ENCODE data around the gene PRPF6. TPM values are rescaled to one million over a fixed set of nuclear protein-coding genes. Genes with fewer than 3 reads are reported as not detected.

The PRPF6 gene
- total RNA-seq, 2 donors from 2014 or later, result 42.3 to 52.1 TPM

DNA sequence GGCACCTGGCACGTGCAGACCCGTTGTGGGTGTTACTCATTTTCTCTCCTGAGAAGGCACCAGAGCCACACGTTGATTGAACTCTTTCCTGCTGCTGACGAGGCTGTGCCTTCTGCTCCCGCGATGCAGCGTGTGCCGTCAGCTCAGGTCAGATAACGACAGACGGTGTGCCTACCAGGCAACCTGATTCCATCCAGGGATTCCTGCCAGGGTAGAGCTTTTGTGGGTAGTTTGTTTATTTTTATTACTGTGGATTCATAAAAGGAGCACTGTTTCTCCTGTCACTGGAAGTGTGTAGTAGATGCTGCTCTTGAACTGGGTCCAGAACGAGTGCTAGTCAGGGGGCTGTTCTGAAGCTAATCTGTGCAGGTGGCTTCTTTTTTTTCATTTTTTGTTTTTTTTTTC lies 20.7 kb downstream of the PRPF6 start:
- no peak for TF ChIP-seq POLR2A (IDR thresholded peaks at IDR 0.05)
- TF ChIP-seq, protein P1, sequence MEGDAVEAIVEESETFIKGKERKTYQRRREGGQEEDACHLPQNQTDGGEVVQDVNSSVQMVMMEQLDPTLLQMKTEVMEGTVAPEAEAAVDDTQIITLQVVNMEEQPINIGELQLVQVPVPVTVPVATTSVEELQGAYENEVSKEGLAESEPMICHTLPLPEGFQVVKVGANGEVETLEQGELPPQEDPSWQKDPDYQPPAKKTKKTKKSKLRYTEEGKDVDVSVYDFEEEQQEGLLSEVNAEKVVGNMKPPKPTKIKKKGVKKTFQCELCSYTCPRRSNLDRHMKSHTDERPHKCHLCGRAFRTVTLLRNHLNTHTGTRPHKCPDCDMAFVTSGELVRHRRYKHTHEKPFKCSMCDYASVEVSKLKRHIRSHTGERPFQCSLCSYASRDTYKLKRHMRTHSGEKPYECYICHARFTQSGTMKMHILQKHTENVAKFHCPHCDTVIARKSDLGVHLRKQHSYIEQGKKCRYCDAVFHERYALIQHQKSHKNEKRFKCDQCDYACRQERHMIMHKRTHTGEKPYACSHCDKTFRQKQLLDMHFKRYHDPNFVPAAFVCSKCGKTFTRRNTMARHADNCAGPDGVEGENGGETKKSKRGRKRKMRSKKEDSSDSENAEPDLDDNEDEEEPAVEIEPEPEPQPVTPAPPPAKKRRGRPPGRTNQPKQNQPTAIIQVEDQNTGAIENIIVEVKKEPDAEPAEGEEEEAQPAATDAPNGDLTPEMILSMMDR (IDR thresholded peaks at IDR 0.05), result no peak
- intact Hi-C loops (cut with DNase I), result no loop called here
- Histone ChIP-seq H3K4me3 (no peak overlapping the region), H3K9me3 (no peaks in the 10 kb centered on the region), H3K36me3 (replicated peaks in 1 of 2; ENCODE audit: insufficient read depth in 1 of 2, low read depth in 2 of 2) (peaks cover 6 to 26% of the 10 kb centered on the region in 2 donors), H3K27me3 (no peaks in the 10 kb centered on the region), H3K27ac (no peak overlapping the region), H3K4me1 (no peaks in the 10 kb centered on the region)
- peak in 2 of 4 donors; percentile 23 to 46 for DNase-seq
- ATAC-seq, result peak; percentile 9
- WGBS, 2 donors, result 48 to 58% methylated on average over 11 of the region's 11 CpGs

- Histone ChIP-seq H3K9me3 (no peaks in the 10 kb centered on the region), H3K4me1 (no peaks in the 10 kb centered on the region), H3K4me3 (no peak overlapping the region), H3K27me3 (no peaks in the 10 kb centered on the region), H3K27ac (no peak overlapping the region), H3K36me3 (replicated peaks in 1 of 2; ENCODE audit: insufficient read depth in 1 of 2, low read depth in 2 of 2) (peaks cover 6 to 20% of the 10 kb centered on the region in 2 donors)
- WGBS, 2 donors, result 80 to 85% methylated on average over 5 to 7 of the region's 7 CpGs
- TF ChIP-seq, protein P1 (IDR thresholded peaks at IDR 0.05), result no peak
- TF ChIP-seq POLR2A (IDR thresholded peaks at IDR 0.05), result no peak
- intact Hi-C loops (cut with DNase I), result no loop called here
- DNase-seq (no peak), ATAC-seq (no peak)
Measured at GRCh38 chr20:64003960-64004725, 23.2 kb downstream of the PRPF6 start.

DNA sequence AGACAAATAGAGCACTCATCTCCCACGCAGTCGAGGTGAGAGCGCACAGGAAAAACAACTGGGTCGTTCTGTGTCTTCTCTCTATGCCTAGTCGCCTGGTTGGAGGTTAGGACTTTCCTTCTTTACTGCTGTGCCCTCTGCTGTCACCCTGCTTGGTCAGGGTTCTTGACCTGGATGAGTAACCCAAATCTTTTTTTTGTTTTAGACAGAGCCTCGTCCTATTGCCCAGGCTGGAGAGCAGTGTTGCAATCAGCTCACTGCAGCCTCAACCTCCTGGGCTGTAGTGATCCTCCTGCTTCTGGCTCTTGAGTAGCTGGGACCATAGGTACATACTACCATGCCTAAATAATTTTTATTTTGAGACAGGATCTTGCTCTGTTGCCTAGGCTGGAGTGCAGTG lies 24.5 kb downstream of the PRPF6 start:
- no peak for ATAC-seq
- Histone ChIP-seq H3K4me3 (no peak overlapping the region), H3K36me3 (replicated peaks in 1 of 2; ENCODE audit: insufficient read depth in 1 of 2, low read depth in 2 of 2) (peaks cover 11 to 18% of the 10 kb centered on the region in 2 donors), H3K4me1 (no peaks in the 10 kb centered on the region), H3K9me3 (no peaks in the 10 kb centered on the region), H3K27ac (no peak overlapping the region), H3K27me3 (no peaks in the 10 kb centered on the region)
- no peak for DNase-seq
- TF ChIP-seq, protein P1 (IDR thresholded peaks at IDR 0.05), result no peak
- no peak for TF ChIP-seq POLR2A (IDR thresholded peaks at IDR 0.05)
- WGBS, 2 donors, result 75 to 76% methylated on average over 6 of the region's 6 CpGs
- intact Hi-C loops (cut with DNase I), result no loop called here

DNA sequence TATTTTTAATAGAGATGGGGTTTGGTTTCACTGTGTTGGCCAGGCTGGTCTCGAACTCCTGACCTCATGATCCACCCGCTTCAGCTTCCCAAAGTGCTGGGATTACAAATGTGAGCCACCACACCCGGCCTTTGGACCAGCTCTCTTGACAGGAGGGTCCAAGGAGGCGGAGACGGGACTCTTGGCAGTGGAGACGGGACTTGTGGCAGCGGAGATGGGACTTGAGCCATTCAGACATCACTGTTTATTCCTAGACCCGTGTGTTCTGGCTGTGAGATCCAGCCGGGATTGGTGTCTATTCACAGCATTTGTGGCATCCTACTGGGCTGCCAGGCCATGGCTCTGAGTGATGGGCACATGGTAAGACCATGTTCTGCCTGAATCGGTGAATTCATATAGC lies 25.6 kb downstream of the PRPF6 start:
- Histone ChIP-seq H3K36me3 (replicated peaks in 1 of 2; ENCODE audit: insufficient read depth in 1 of 2, low read depth in 2 of 2) (peaks cover 11 to 19% of the 10 kb centered on the region in 2 donors), H3K27ac (no peak overlapping the region)

More for the DNA sequence above, 25.6 kb downstream of the PRPF6 start:
- H3K27me3 ChIP-seq, result no peaks in the 10 kb centered on the region
- no peak for ATAC-seq
- H3K4me3 ChIP-seq, result no peak overlapping the region
- no peak for DNase-seq
- no peaks in the 10 kb centered on the region for H3K9me3 ChIP-seq
- 85% methylated on average over 9 to 10 of the region's 10 CpGs for WGBS, 2 donors
- H3K4me1 ChIP-seq, result no peaks in the 10 kb centered on the region
- intact Hi-C loops (cut with DNase I), result no loop called here
- TF ChIP-seq POLR2A (IDR thresholded peaks at IDR 0.05), result no peak
- TF ChIP-seq, protein P1 (IDR thresholded peaks at IDR 0.05), result no peak

Measured in body of pancreas (tissue), 4 donors.